GM12878 (cell line): ENCODE measurements around the gene CD83. TPM values are rescaled to one million over a fixed set of nuclear protein-coding genes. Genes with fewer than 3 reads are reported as not detected.
A peak's percentile ranks its signal among the peaks of the same experiment; 100 is the strongest.

Experiments used
- ATAC-seq: fragments of 200-7000 bp; cut with Tn5 transposase; 3 replicates; pipeline ENCODE4 v1.9.1; 2020; ENCODE audit warnings: mild to moderate bottlenecking, moderate library complexity
- BruUV-seq: library from RNA; stranded (reverse); fragments of 400-500 nt; replicated peaks from 2 replicates; lab custom pipeline; 2021; lab: Mats Ljungman, UMichigan
- CTCF ChIA-PET: fragments of 300-600 bp; sonication (Branson Sonifier 250); formaldehyde crosslinking; extraction: SDS; loops from one replicate; lab custom pipeline; 2021; ENCODE audit warnings: inconsistent platforms; lab: Yijun Ruan, JAX
- POLR2A ChIA-PET: fragments of 350-600 bp; formaldehyde crosslinking; extraction: SDS; loops from one replicate; lab custom pipeline; 2021; ENCODE audit warnings: inconsistent platforms; lab: Charles Lee
- RAD21 ChIA-PET: fragments of 300-600 bp; sonication (Branson Sonifier 250); formaldehyde crosslinking; loops from one replicate; lab custom pipeline; 2023; ENCODE audit warnings: antibody characterized with exemption; ENCODE audit not compliant: unreplicated experiment; lab: Charles Lee
- SMC1A ChIA-PET: fragments of 300-600 bp; sonication (Branson Sonifier 250); formaldehyde crosslinking; loops from one replicate; lab custom pipeline; 2023; ENCODE audit not compliant: unreplicated experiment, uncharacterized antibody; lab: Charles Lee
- DNase-seq: peaks from one replicate; pipeline ENCODE4 v3.0.0-alpha.2; 2011; ENCODE audit warnings: low read depth, low spot score
- FAIRE-seq: peaks from 3 replicates; lab custom pipeline; 2011; peaks lifted over from hg19 to GRCh38; lab: Jason Lieb, UNC
- H2AFZ ChIP-seq: 2 replicates; pipeline ENCODE4 v1.6.0; 2011; ENCODE audit warnings: low read depth, low read length, control low read depth; ENCODE audit not compliant: control insufficient read depth
- H3K27ac ChIP-seq: 2 replicates; pipeline ENCODE4 v1.5.1; 2011; ENCODE audit warnings: control low read depth; ENCODE audit not compliant: control insufficient read depth, insufficient read depth
- H3K27me3 ChIP-seq, 2 experiments: replicated peaks in 1 of 2; 2 replicates each; pipeline versions ENCODE4 v1.6.0 to v1.6.1; 2011; ENCODE audit warnings: low read length in 1 of 2; ENCODE audit not compliant: control insufficient read depth in 2 of 2, insufficient read depth in 2 of 2
- H3K36me3 ChIP-seq, 2 experiments: 2 replicates each; pipeline ENCODE4 v1.5.1; 2011; ENCODE audit warnings: low read length in 1 of 2; ENCODE audit not compliant: control insufficient read depth in 2 of 2, insufficient read depth in 2 of 2
- H3K4me1 ChIP-seq: 2 replicates; pipeline ENCODE4 v1.6.1; 2011; ENCODE audit warnings: mild to moderate bottlenecking, low read length, moderate library complexity, mixed read lengths; ENCODE audit not compliant: control insufficient read depth, insufficient read depth
- H3K4me2 ChIP-seq: 2 replicates; pipeline ENCODE4 v1.6.0; 2011; ENCODE audit warnings: control low read depth; ENCODE audit not compliant: control insufficient read depth, insufficient read depth
- H3K4me3 ChIP-seq: fragments of 200-600 bp; sonication (generic); 2 replicates; pipeline ENCODE4 v1.5.1; 2016
- H3K79me2 ChIP-seq: 2 replicates; pipeline ENCODE4 v1.6.0; 2011; ENCODE audit warnings: low read length; ENCODE audit not compliant: control insufficient read depth, insufficient read depth
- H3K9ac ChIP-seq: 2 replicates; pipeline ENCODE4 v1.8.0; 2011; ENCODE audit warnings: low read length, control low read depth, mixed read lengths; ENCODE audit not compliant: control insufficient read depth, insufficient read depth
- H3K9me3 ChIP-seq: replicated peaks from 3 replicates; pipeline ENCODE4 v1.5.1; 2011; ENCODE audit warnings: mild to moderate bottlenecking, low read length; ENCODE audit not compliant: control insufficient read depth, insufficient read depth
- H4K20me1 ChIP-seq: 2 replicates; pipeline ENCODE4 v1.6.0; 2011; ENCODE audit not compliant: control insufficient read depth, insufficient read depth
- BHLHE40 ChIP-seq, 2 experiments: fragments of 450-650 bp in 1 of 2; IDR thresholded peaks; 2 replicates each; pipeline ENCODE4 v1.6.1; 2011 to 2017; ENCODE audit warnings: low read depth in 2 of 2, borderline replicate concordance in 1 of 2, improper control_type of control experiment in 1 of 2, low read length in 1 of 2, mild to moderate bottlenecking in 1 of 2
- CEBPB ChIP-seq, 2 experiments: fragments of 150-350 bp in 1 of 2; IDR thresholded peaks; 2 replicates each; pipeline ENCODE4 v1.6.1; 2012 to 2014; ENCODE audit warnings: low read depth in 2 of 2, low read length in 2 of 2, borderline replicate concordance in 1 of 2, inconsistent platforms in 1 of 2
- CREM ChIP-seq: IDR thresholded peaks from 2 replicates; pipeline ENCODE4 v1.6.1; 2014; ENCODE audit warnings: antibody characterized with exemption, low read depth
- GATAD2B ChIP-seq: fragments of 450-650 bp; conservative IDR thresholded peaks from 2 replicates; pipeline ENCODE4 v1.6.1; 2017; ENCODE audit warnings: low read depth, mild to moderate bottlenecking, moderate library complexity
- HCFC1 ChIP-seq: fragments of 150-350 bp; IDR thresholded peaks from 2 replicates; pipeline ENCODE4 v1.6.1; 2014; ENCODE audit warnings: low read length
- IRF3 ChIP-seq: fragments of 450-650 bp; IDR thresholded peaks from 2 replicates; pipeline ENCODE4 v1.6.1; 2014; ENCODE audit warnings: mild to moderate bottlenecking
- RBBP5 ChIP-seq: fragments of 200-600 bp; sonication (generic); conservative IDR thresholded peaks from 2 replicates; pipeline ENCODE4 v1.6.1; 2016
- SRF ChIP-seq, 2 experiments: IDR thresholded peaks; 2 replicates each; pipeline ENCODE4 v1.6.1; 2011; ENCODE audit warnings: low read depth in 2 of 2, low read length in 2 of 2, mild to moderate bottlenecking in 1 of 2, moderate library complexity in 1 of 2
- TBL1XR1 ChIP-seq: IDR thresholded peaks from 2 replicates; pipeline ENCODE4 v1.6.1; 2012; ENCODE audit warnings: low read depth, low read length, improper control_type of control experiment
- WGBS: methylation state at CpG from one replicate; pipeline ENCODE4 v1.1.6; 2016; ENCODE audit warnings: low lambda C conversion rate; ENCODE audit not compliant: insufficient replicate concordance, insufficient coverage; ENCODE audit errors: missing lambda C conversion rate; 5-methylcytosine and 5-hydroxymethylcytosine counted together
- in situ Hi-C: fragments of 300-500 bp; cut with MboI; formaldehyde crosslinking; loops from 9 replicates; pipeline ENCODE4 v1.14.3; 2018; ENCODE audit warnings: mixed read lengths
- intact Hi-C: fragments of 100-400 bp; cut with micrococcal nuclease; formaldehyde crosslinking; loops from one replicate; pipeline ENCODE4 v1.14.2; 2022; ENCODE audit not compliant: unreplicated experiment
- polyA plus RNA-seq, 11 experiments: library from polyadenylated mRNA; depleted of rRNA in 4 of 11; unstranded in 6 of 11; stranded (reverse) in 5 of 11; fragments of >200 nt; fragmentation: Nextera tagmentation in 4 of 11; fragmentation: Illumina TruSeq in 1 of 11; extraction: Ambion mirVana in 4 of 11; extraction: Trizol in 1 of 11; gene quantifications; 1 replicate in 1 of 11; 2 replicates in 10 of 11; pipeline versions ENCODE4 v1.2.1 to v1.2.3, GENCODE V29; 2011 to 2016; ENCODE audit warnings: inconsistent platforms in 2 of 11, missing spikeins in 2 of 11, low read depth in 1 of 11
- total RNA-seq, 4 experiments: library from RNA; depleted of rRNA in 3 of 4; stranded (reverse); fragments of >200 nt in 3 of 4; fragmentation: Illumina TruSeq in 1 of 4; extraction: Trizol in 1 of 4; gene quantifications; 2 replicates each; pipeline versions ENCODE4 v1.2.1 to v1.2.3, GENCODE V29; 2013 to 2021

CD83 gene
- total and polyA plus RNA-seq, 10 of the 15 experiments (the other 5 are each of a cell fraction or from before 2014, with no cell fraction given): 76.1 to 174 (median 129) TPM

GRCh38 chr6:14095437-14095836, 22.1 kb upstream of the CD83 start (continued):
- peak; percentile 72; the same call in 1 of the 2 replicates for TF ChIP-seq GATAD2B
- peak in 1 of 2 experiments; percentile 28; a peak in 1 of 4 replicates for TF ChIP-seq CEBPB (IDR thresholded peaks at IDR 0.05; ENCODE audit: borderline replicate concordance in 1 of 2, low read depth in 2 of 2, low read length in 2 of 2)
- peak; percentile 87 for TF ChIP-seq CREM
- TF ChIP-seq IRF3: no peak
- TF ChIP-seq, all 136 proteins: peak for 47

GRCh38 chr6:14100138-14100537, 17.4 kb upstream of the CD83 start:
- in situ Hi-C loops: loop anchor here (25.0 kb wide), 1 partner anchor 1738 kb away; no protein-coding TSS in a partner anchor
- Histone ChIP-seq H4K20me1 (no peaks in the 10 kb centered on the region), H3K79me2 (no peaks in the 10 kb centered on the region), H3K4me1 (peaks cover 13% of the 10 kb centered on the region), H3K9ac (no peak overlapping the region), H3K4me2 (no peak overlapping the region), H3K4me3 (no peak overlapping the region), H3K27ac (no peak overlapping the region), H2AFZ (no peak overlapping the region), H3K27me3 (no peaks in the 10 kb centered on the region; a peak in 1 of 4 replicates), H3K36me3 (no peaks in the 10 kb centered on the region), H3K9me3 (no peaks in the 10 kb centered on the region; the same call in 2 of the 3 replicates)
- no peak for ATAC-seq
- ChIA-PET POLR2A (no interaction called here), CTCF (interaction anchor here (1.7 kb wide), 1 partner anchor 10 kb away, joined by 5 read pairs; no protein-coding TSS in a partner anchor), SMC1A (interaction anchor here (1.1 to 2.8 kb wide), 2 partner anchors 10 to 33 kb away, joined by 4 to 15 read pairs; no protein-coding TSS in a partner anchor), RAD21 (no interaction called here)
- intact Hi-C loops: no loop called here
- no peak for DNase-seq
- WGBS: 89% methylated on average over 3 of the region's 3 CpGs
- no TSS peak for BruUV-seq
- FAIRE-seq: no peak
- no peak for TF ChIP-seq TBL1XR1
- no peak for TF ChIP-seq SRF (IDR thresholded peaks at IDR 0.05; ENCODE audit: low read depth in 2 of 2, low read length in 2 of 2)
- no peak for TF ChIP-seq RBBP5
- no peak for TF ChIP-seq HCFC1
- no peak for TF ChIP-seq BHLHE40 (IDR thresholded peaks at IDR 0.05; ENCODE audit: borderline replicate concordance in 1 of 2, low read depth in 2 of 2, low read length in 1 of 2)
